SK-N-MC (cell line): Measurements from ENCODE around the gene RAVER1.

ENCODE experiments used
- EZH2 ChIP-seq: fragments of 200-600 bp; sonication (generic); IDR thresholded peaks from one replicate; pipeline ENCODE4 v1.6.1; 2017; ENCODE audit warnings: antibody characterized with exemption
- POLR2AphosphoS5 ChIP-seq: IDR thresholded peaks from 2 replicates; pipeline ENCODE4 v1.6.1; 2012; ENCODE audit warnings: mild to moderate bottlenecking, low read depth, low read length, borderline replicate concordance

DNA sequence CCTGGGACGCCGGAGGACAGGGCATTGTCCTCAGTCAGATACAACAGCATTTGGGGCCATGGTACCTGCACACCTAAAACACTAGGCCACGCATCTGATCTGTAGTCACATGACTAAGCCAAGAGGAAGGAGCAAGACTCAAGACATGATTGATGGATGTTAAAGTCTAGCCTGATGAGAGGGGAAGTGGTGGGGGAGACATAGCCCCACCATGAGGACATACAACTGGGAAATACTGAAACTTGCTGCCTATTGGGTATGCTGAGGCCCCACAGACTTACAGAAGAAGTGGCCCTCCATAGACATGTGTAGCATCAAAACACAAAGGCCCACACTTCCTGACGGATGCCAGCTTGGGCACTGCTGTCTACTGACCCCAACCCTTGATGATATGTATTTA is 47.9 kb downstream of the RAVER1 start:
- TF ChIP-seq EZH2 = no peak
- TF ChIP-seq POLR2AphosphoS5 = no peak
